Endothelial cell (in vitro differentiated cells): ENCODE results near the gene GRHL1. TPM values are rescaled to one million over a fixed set of nuclear protein-coding genes. Genes with fewer than 3 reads are reported as not detected.

Source experiments
- DNase-seq: peaks from one replicate; pipeline ENCODE4 v3.0.0; 2021; ENCODE audit warnings: low spot score
- H3K27ac Mint-ChIP-seq: one replicate; pipeline ENCODE4 v1.8.0; 2021; ENCODE audit warnings: mixed read lengths, inconsistent platforms; ENCODE audit not compliant: unreplicated experiment
- H3K27me3 Mint-ChIP-seq: one replicate; pipeline ENCODE4 v1.8.0; 2021; ENCODE audit warnings: mild to moderate bottlenecking, moderate library complexity, mixed read lengths, inconsistent platforms; ENCODE audit not compliant: unreplicated experiment
- H3K36me3 Mint-ChIP-seq: one replicate; pipeline ENCODE4 v1.8.0; 2021; ENCODE audit warnings: mild to moderate bottlenecking, low read depth, mixed read lengths, inconsistent platforms; ENCODE audit not compliant: unreplicated experiment
- H3K4me1 Mint-ChIP-seq: one replicate; pipeline ENCODE4 v1.8.0; 2021; ENCODE audit warnings: mild to moderate bottlenecking, mixed read lengths, inconsistent platforms; ENCODE audit not compliant: unreplicated experiment
- H3K4me3 Mint-ChIP-seq: one replicate; pipeline ENCODE4 v1.8.0; 2021; ENCODE audit warnings: mild to moderate bottlenecking, mixed read lengths, inconsistent platforms; ENCODE audit not compliant: unreplicated experiment
- H3K9me3 Mint-ChIP-seq: one replicate; pipeline ENCODE4 v1.8.0; 2021; ENCODE audit warnings: mixed read lengths, inconsistent platforms; ENCODE audit not compliant: unreplicated experiment
- CTCF ChIP-seq: fragments of 200-600 bp; sonication (generic); IDR thresholded peaks from one replicate; pipeline ENCODE4 v1.5.0; 2021; ENCODE audit warnings: antibody characterized with exemption; ENCODE audit not compliant: unreplicated experiment
- total RNA-seq: library from RNA; stranded (reverse); fragmentation: NEBNext Ultra II Directional; extraction: Animal tissue kit (Norgen Biotek cat#: 25700); gene quantifications from one replicate; pipeline ENCODE4 v1.2.1, GENCODE V29; 2021; ENCODE audit not compliant: unreplicated experiment

The GRHL1 gene
- total RNA-seq, 1 donor from 2014 or later, result 1.7 TPM

DNA sequence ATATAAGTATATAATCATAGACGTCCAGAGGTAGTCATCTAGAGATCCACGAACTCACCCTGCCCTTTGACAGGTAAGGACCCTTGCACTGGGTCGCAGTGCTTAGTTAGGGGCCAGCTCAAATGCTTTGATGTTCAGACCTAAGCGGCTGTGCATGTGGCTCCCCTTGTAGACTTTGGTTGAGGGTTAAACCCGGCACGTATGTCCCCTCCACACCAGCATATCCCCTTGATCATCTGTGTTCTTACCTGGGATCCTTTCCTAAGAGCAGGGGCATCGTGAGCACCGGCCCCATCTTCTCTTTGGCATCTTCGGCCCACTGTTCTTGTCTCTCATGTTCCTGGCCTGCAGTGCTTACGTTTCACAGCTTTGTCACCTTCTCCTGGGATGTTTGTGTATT, 31.4 kb downstream of the GRHL1 start:
- no peak for TF ChIP-seq CTCF
- Mint-ChIP-seq H3K4me1 (peaks cover 7% of the 10 kb centered on the region), H3K9me3 (no peaks in the 10 kb centered on the region), H3K27me3 (peaks cover 8% of the 10 kb centered on the region), H3K36me3 (no peaks in the 10 kb centered on the region), H3K4me3 (no peak overlapping the region), H3K27ac (no peak overlapping the region)
- DNase-seq, result no peak

DNA sequence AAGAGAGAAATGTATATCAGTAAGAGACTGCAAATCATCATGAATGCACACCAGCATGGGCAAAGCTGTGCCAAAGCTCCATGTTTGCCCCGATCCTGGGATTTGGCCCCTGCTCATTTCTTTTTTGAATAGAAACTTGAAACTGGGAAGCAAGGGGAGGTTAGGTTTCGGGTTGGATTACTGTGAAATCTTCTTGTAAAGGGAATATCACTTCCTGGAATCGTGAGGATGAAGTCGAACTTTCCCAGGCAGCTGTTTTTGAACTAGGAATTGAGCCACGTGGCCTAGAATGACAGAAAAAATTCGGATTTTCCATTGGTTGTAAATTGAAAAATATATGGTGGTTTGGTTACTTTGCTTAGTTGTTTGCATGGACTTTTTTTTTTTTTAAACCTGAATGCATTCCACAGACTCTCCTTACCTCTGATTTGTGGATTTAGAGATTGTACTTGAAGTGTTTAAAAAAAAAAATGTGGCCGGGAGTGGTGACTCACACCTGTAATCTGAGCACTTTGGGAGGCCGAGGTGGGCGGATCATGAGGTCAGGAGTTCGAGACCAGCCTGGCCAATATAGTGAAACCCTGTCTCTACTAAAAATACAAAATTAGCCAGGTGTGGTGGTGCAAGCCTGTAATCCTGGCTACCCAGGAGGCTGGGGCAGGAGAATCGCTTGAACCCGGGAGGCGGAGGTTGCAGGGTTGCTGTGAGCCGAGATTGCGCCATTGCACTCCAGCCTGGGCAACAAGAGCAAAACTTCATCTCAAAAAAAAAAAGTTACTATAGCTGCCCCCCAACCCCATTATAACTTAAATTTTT, 32.1 kb downstream of the GRHL1 start:
- Mint-ChIP-seq H3K4me1 (peaks cover 7% of the 10 kb centered on the region), H3K9me3 (no peaks in the 10 kb centered on the region)
- DNase-seq, result no peak

DNA sequence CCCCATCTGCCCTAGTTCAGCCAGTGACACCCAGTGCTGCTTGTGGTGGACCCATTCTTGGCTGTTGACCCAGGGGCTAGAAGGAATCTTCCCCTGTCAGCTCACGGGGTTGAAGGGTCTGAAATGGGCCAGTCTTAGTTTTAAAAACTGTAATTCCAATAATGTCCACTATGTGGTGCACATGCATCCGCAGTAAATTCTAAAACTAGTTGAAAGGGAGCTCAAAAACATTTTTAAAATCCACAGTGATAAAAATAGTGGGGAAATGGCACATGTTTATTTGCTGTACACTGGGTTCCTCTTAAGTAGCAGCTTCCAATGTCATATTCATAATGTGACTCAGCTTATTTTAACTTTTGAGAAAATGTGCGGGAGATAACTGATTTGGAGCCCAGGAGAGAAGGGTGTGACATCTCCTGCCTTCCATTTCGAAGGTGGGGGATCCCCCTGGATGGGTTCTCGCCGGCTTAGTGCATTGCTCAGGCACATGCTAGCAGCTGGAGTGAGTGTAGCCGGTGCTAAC, 32.8 kb downstream of the GRHL1 start:
- TF ChIP-seq CTCF, result peak; percentile 90
- DNase-seq, result no peak
- H3K4me3 Mint-ChIP-seq, result no peak overlapping the region

More for the DNA sequence above, 32.1 kb downstream of the GRHL1 start:
- no peak for TF ChIP-seq CTCF
- H3K27ac Mint-ChIP-seq, result no peak overlapping the region
- peaks cover 5% of the 10 kb centered on the region for H3K27me3 Mint-ChIP-seq
- no peak overlapping the region for H3K4me3 Mint-ChIP-seq
- no peaks in the 10 kb centered on the region for H3K36me3 Mint-ChIP-seq

GRCh38 chr2:9984871-9985480, 33.5 kb downstream of the GRHL1 start:
- no peak for DNase-seq
- no peaks in the 10 kb centered on the region for H3K9me3 Mint-ChIP-seq
- no peak overlapping the region for H3K4me3 Mint-ChIP-seq
- peaks cover 7% of the 10 kb centered on the region for H3K4me1 Mint-ChIP-seq
- peaks cover 6% of the 10 kb centered on the region for H3K27me3 Mint-ChIP-seq
- no peak for TF ChIP-seq CTCF
- no peaks in the 10 kb centered on the region for H3K36me3 Mint-ChIP-seq
- no peak overlapping the region for H3K27ac Mint-ChIP-seq

More for the DNA sequence above, 32.8 kb downstream of the GRHL1 start:
- H3K27me3 Mint-ChIP-seq, result peaks cover 6% of the 10 kb centered on the region
- no peaks in the 10 kb centered on the region for H3K9me3 Mint-ChIP-seq
- H3K36me3 Mint-ChIP-seq, result no peaks in the 10 kb centered on the region
- H3K4me1 Mint-ChIP-seq, result peaks cover 7% of the 10 kb centered on the region
- no peak overlapping the region for H3K27ac Mint-ChIP-seq
